CD1c-positive myeloid dendritic cell (primary cell): Measurements from ENCODE around the gene POC1A.
A peak's percentile ranks its signal among the peaks of the same experiment; 100 is the strongest.

Experiments
- DNase-seq: peaks from one replicate; pipeline ENCODE4 v3.0.0-alpha.2; 2016; ENCODE audit errors: extremely low spot score

Gene POC1A

GRCh38 chr3:52150860-52151259, 3.4 kb downstream of the POC1A start:
- DNase-seq, result no peak

- no peak for DNase-seq
These were observed 3.9 kb downstream of the POC1A start for GRCh38 chr3:52150357-52150756.

DNA sequence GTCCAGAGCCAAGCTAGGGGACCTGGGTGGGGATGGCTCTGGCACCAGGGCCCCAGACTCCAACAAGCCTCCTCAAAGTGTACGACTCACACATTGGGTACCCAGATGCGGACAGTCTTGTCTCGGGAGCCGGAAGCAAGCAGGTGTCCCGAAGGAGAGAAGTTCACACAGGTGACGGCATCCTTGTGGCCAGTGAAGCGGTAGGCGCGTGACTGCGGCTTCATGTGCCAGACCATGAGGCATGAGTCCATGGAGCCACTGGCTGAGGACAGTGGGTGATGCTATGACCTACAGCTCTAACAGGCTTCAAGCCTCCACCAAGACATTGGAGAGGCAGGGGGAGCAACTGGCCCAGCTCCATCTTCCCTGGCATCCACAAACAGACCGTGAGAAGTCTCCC, 4.5 kb downstream of the POC1A start:
- no peak for DNase-seq

GRCh38 chr3:52149021-52149420, 5.2 kb downstream of the POC1A start:
- DNase-seq, result no peak

DNA sequence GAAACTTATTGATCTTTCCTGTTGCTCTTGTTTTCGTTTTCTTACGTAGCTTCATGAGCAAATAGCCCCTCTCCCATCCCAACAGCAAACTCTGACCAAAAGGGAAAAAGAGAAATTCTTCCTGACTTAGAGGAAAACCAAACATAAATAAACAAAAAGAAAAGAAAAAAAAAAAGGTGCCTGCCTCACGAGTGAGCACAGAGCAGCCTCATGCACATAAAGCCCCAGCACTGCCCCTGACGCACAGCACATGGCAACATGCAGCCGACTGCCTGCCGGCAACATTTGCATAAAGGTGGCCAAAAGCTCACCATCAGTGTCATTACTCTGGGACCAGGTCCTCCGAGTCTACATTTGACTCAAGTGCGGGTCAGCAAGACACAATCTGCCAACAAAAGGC, 6.4 kb downstream of the POC1A start:
- no peak for DNase-seq

GRCh38 chr3:52146811-52147210, 7.4 kb downstream of the POC1A start:
- DNase-seq, result no peak

- DNase-seq, result no peak
These were observed 8.0 kb downstream of the POC1A start for GRCh38 chr3:52146189-52146588.

DNA sequence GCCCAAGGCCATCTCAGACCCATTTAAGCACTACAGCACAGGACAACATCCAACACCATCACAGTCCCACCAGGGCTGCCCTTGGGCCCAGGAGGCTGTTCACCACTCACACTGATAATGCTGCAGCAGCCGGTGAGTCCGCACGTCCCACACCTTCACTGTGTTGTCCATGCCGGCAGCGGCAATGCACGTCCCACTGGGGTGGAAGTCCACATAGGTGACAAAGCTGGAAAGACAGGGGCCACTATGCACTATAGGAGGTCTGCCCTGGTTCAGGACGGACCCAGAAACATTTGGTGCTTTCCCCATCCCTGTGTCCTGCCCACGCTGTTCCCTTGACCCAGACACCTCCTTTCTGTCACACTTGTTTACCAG, 8.5 kb downstream of the POC1A start:
- no peak for DNase-seq

DNA sequence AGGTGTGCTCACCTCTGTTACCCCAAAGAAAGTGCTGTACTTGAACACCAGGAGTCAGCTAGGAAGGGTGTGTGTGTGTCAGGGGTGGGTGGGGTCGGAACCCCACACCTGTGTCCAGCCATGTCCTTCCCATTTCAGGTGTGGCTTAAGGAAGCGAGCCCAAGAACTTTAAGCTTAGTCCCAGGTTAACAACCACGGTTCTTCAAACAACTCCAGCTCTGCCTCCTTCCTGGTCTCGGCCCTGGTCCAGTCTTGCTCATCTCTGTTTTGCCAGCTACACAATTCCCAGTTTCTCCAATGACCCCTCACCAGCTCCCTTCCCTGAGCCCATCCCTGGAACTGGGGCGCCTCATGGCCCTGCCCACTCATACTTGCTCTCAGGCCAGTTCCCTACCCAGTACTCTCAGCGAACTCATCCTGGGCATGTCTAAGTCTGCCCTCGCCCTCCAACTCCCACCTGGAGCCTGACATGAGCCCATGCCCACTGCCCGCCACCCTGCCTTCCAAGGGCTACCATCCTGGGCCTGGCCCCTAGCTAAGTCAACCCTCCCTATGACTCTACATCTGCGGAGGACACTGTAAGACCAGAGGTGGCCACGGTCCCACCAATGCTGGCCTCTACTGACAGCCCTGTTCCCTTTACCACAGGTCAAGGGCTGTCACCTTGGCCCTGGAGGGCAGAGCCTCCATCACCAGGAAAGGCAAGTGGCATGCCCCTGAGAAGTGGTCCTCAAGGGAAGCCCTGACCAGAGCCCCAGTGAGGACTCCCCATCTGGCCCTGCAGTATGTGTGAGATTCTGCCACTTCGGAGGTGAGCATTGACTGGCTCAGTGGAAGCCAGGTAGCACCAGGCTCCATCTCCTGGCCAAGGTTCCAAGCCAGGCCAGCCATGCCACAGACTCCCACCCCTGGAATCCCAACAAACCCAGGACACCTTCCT, 9.2 kb downstream of the POC1A start:
- DNase-seq, result no peak

DNA sequence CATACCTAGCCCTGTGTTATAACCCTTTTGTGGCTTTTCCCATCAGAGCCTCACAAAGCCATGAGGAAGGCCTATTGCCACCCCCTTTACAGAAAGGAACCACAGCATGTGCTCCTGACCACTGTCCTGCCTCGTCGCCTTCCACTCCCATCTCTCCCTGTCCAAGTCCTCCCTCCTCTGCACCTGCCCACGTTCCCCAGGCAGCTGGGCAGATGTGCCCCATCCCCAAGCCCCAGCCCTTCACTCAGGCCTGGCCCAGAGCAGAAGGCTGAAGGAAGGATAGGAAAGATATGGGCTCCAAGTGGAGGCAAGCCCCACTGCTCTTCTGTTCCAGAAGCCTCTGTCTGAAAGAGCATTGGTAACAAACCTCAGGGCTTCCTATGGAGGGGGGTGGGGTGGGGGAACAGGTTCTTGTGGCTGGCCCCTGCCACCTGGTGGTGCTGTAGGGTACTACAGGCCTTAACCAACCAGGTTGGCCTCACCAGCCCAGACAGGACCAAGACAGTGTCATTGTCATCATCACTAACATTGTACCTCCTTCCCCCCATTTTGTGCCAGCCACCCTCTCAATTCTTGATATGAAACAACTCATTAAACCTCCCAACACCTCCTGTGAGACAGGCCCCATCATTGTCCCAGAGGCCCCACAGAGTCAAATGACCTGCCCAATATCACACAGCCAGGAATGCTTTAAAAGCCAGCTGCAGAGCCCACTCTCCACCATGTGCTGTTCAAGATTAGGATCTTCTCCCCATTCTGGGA, 10.0 kb downstream of the POC1A start:
- peak; percentile 85 for DNase-seq

DNA sequence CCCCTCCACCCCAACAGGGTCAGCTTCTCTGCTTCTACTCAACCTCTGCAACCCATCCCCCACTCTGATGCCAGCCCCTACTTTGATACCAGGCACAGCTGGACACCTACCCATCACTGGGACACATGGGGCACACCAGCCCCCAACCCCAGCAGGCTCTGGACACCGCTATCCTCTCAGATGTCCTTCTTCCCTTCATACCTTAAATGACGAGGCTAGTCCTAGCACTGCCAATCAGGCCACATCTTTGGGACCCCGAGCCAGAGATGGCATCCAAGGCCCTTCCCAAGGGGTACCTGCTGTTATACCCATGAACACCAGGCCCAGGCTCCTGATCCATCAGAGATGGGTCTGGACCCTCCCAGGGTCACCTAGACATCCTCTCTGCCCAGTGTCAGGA, 10.6 kb downstream of the POC1A start:
- no peak for DNase-seq

DNA sequence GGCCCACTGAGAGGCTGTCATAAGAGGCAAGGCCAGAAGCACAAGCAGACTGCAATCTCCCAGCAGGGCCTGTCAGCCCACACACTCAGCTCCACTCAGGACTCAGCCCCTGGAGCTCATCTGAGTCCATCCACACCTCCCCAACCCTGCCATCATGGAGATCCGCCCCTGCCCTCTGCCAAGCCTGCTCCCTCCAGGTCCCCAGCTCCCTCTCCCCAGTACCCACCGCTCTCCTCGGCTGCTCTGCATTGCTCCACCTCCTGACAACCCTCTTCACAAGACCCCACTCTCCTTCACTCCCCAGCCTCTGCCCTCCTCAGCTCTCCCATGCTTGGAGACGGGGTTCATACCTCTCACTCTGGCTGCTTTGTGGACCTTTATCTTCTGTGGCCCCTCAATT, 11.1 kb downstream of the POC1A start:
- no peak for DNase-seq

DNA sequence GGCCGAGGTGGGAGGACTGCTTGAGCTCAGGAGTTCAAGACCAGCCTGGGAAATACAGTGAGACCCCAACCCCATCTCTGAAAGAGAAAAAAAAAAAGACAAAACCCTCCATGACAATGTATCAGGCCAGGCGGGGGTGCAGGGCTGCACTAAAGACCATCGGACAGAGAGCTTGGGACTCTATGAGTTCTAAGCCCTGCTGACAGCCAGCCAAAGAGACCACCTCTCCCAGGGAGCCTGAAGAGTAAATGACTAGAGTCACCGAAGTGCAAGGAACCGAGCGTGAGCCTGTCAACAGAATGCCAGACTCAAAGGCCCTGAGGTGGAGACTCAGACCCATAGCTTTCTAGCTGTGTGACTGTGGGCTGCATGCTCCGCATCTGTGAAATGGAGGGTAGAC, 12.5 kb downstream of the POC1A start:
- DNase-seq, result no peak

DNA sequence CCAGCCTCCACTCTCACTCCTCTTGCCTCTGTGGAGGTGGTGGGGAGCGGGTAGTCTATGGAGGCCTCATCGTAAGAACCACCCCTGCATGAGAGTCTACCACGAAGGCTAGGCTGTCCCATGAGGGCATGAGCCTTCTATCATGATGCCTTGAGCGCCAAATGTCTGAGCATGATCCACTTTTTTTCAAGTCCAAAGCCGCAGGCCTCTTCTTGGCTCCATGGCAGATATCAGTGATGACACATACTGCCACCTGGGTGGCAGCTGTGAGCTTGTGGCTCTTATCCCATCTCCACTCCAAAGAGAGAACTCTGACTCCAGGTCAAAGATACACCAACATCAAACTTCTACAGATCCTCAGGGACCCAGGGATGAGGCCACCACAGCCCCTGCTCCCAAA, 13.5 kb downstream of the POC1A start:
- no peak for DNase-seq

- DNase-seq, result no peak
These were observed 14.2 kb downstream of the POC1A start for GRCh38 chr3:52140000-52140399.

DNA sequence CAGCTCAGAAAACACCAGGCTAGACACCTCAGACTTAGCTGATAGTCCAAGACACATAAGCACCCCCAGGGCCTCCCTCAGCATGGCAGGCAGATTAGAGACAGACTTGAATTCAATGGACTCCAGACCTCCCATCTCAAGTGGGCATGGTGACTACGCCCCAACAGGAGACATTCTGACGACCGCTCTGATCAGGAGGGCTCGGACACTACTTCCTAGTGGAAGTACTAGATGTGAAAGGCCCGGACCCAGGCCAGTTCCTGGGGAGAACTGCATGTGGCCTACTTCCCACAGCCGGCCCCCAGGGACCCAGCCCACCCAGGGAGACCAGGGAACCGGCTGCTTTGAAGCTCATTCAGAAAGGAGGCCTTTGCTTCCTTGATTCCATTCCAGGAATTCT, 16.9 kb downstream of the POC1A start:
- no peak for DNase-seq

DNA sequence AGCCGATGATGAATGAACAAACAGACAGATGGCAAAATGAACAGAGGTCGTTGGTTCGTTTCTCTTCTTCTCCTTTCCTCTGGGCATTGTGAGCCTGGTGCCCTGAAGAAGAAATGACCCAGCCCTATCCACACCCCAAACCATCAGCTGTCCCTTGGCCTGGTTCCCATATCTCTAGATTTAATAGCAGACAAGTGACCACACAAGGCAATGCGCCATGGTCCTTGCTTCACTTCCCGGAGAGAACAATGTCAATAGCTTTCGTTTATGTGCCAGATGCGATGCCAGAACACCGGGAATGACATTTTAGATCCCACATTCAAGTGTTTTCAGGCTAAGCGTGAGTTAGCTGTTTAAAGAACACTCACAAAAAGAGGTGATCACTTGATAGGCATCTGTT, 17.7 kb downstream of the POC1A start:
- DNase-seq, result no peak

- no peak for DNase-seq
These were observed 18.9 kb downstream of the POC1A start for GRCh38 chr3:52135332-52135731.

- no peak for DNase-seq
These were observed 19.5 kb downstream of the POC1A start for GRCh38 chr3:52134761-52135160.

GRCh38 chr3:52132930-52133329, 21.3 kb downstream of the POC1A start:
- no peak for DNase-seq

- peak; percentile 33 for DNase-seq
These were observed 22.2 kb downstream of the POC1A start for GRCh38 chr3:52132041-52132440.

DNA sequence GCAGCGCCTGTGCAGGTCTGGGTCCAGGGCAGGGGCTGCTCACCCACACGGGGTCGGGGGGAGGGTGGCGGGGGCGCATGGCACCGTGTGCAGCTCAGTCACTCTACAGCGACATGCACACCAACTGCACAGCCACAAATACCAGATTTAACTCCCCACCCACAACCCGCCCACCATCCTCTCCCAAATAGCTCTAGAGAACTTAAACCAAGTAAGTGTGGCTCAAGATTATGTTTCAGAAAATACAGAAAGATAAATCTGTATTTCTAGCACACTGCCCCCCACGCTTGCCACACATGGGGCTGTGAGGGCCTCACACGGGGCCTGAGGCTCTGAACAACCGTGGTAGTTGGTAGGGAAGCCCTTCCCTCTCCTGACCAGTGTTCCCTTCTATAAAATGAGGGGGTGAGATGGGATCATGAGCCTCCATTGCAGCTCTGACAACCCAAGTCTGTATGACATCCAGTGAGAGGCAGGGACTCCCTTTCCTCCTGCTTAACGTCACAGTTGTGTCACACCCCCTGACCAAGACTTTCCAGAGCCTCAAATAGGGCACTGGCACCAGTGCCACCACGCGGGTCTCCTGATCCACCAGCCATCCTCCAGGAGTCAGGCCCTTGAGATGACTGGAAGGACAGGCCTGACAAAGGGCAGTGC, 23.1 kb downstream of the POC1A start:
- no peak for DNase-seq
